CMK (cell line): ENCODE results near the gene NHEJ1.

Source experiments
- DNase-seq: peaks from one replicate; pipeline ENCODE4 v3.0.0-alpha.2; 2010; ENCODE audit warnings: low read depth

Gene NHEJ1

GRCh38 chr2:219122202-219122980, 38.2 kb downstream of the NHEJ1 start:
- DNase-seq: no peak

- no peak for DNase-seq
These were observed 40.5 kb downstream of the NHEJ1 start for GRCh38 chr2:219120082-219120481.

- DNase-seq: no peak
These were observed 41.1 kb downstream of the NHEJ1 start for GRCh38 chr2:219119422-219120043.

- DNase-seq: no peak
These were observed 42.1 kb downstream of the NHEJ1 start for GRCh38 chr2:219118504-219118903.

GRCh38 chr2:219116776-219117646, 43.6 kb downstream of the NHEJ1 start:
- DNase-seq: no peak

- DNase-seq: no peak
These were observed 47.8 kb downstream of the NHEJ1 start for GRCh38 chr2:219112651-219113338.

GRCh38 chr2:219112062-219112406, 48.6 kb downstream of the NHEJ1 start:
- DNase-seq: no peak

GRCh38 chr2:219111375-219112061, 49.1 kb downstream of the NHEJ1 start:
- no peak for DNase-seq

GRCh38 chr2:219109471-219109870, 51.1 kb downstream of the NHEJ1 start:
- no peak for DNase-seq

GRCh38 chr2:219107758-219108157, 52.9 kb downstream of the NHEJ1 start:
- no peak for DNase-seq

GRCh38 chr2:219106251-219106650, 54.4 kb downstream of the NHEJ1 start:
- DNase-seq: no peak

GRCh38 chr2:219104107-219105035, 56.2 kb downstream of the NHEJ1 start:
- DNase-seq: no peak

GRCh38 chr2:219099329-219099728, 61.3 kb downstream of the NHEJ1 start:
- DNase-seq: no peak

- no peak for DNase-seq
These were observed 65.1 kb downstream of the NHEJ1 start for GRCh38 chr2:219095406-219095935.

- DNase-seq: no peak
These were observed 66.4 kb downstream of the NHEJ1 start for GRCh38 chr2:219094171-219094570.

- no peak for DNase-seq
These were observed 69.9 kb downstream of the NHEJ1 start for GRCh38 chr2:219090436-219091299.

- no peak for DNase-seq
These were observed 71.3 kb downstream of the NHEJ1 start for GRCh38 chr2:219089330-219089729.

GRCh38 chr2:219087848-219088247, 72.8 kb downstream of the NHEJ1 start:
- no peak for DNase-seq

GRCh38 chr2:219087361-219087760, 73.3 kb downstream of the NHEJ1 start:
- DNase-seq: no peak
